BLaER1 (cell line): ENCODE data around the gene SPANXN2.

Source experiments
- H3K27ac ChIP-seq: shearing (Covaris generic); formaldehyde crosslinking; 2 replicates; pipeline ENCODE4 v1.8.1; 2022
- H3K27me3 ChIP-seq: shearing (Covaris generic); formaldehyde crosslinking; 2 replicates; pipeline ENCODE4 v1.8.1; 2022
- H3K36me3 ChIP-seq: shearing (Covaris generic); formaldehyde crosslinking; 2 replicates; pipeline ENCODE4 v1.8.1; 2022
- H3K4me1 ChIP-seq: shearing (Covaris generic); formaldehyde crosslinking; 2 replicates; pipeline ENCODE4 v1.8.1; 2022
- H3K4me2 ChIP-seq: shearing (Covaris generic); formaldehyde crosslinking; 2 replicates; pipeline ENCODE4 v1.8.1; 2022
- H3K4me3 ChIP-seq: shearing (Covaris generic); formaldehyde crosslinking; 2 replicates; pipeline ENCODE4 v1.8.1; 2022
- H3K9ac ChIP-seq: shearing (Covaris generic); formaldehyde crosslinking; 2 replicates; pipeline ENCODE4 v1.8.1; 2022
- H3K9me3 ChIP-seq: shearing (Covaris generic); formaldehyde crosslinking; 2 replicates; pipeline ENCODE4 v1.8.1; 2022
- H4K20me1 ChIP-seq: shearing (Covaris generic); formaldehyde crosslinking; 2 replicates; pipeline ENCODE4 v1.8.1; 2022
- Cebpa-rat ChIP-seq: shearing (Covaris generic); IDR thresholded peaks from 2 replicates; pipeline ENCODE4 v1.8.1; 2022

The SPANXN2 gene

GRCh38 chrX:143674926-143675325 lies 45.6 kb downstream of the SPANXN2 start:
- no peak overlapping the region for H3K4me3 ChIP-seq
- H3K9ac ChIP-seq: no peak overlapping the region
- TF ChIP-seq Cebpa-rat: no peak
- H3K27me3 ChIP-seq: peaks cover 64% of the 10 kb centered on the region
- H3K9me3 ChIP-seq: peaks cover 4% of the 10 kb centered on the region; the same call in 1 of the 2 replicates
- H4K20me1 ChIP-seq: no peaks in the 10 kb centered on the region
- no peaks in the 10 kb centered on the region for H3K36me3 ChIP-seq
- no peak overlapping the region for H3K27ac ChIP-seq
- no peaks in the 10 kb centered on the region for H3K4me1 ChIP-seq
- H3K4me2 ChIP-seq: no peak overlapping the region

GRCh38 chrX:143669395-143669794 lies 51.2 kb downstream of the SPANXN2 start:
- Histone ChIP-seq H3K4me1 (no peaks in the 10 kb centered on the region), H3K4me3 (no peak overlapping the region), H3K9me3 (peaks cover 4% of the 10 kb centered on the region; the same call in 1 of the 2 replicates), H4K20me1 (0 out of 2 replicates have a peak, but pooled peaks cover 5% of the 10 kb centered on the region), H3K9ac (no peak overlapping the region), H3K4me2 (no peak overlapping the region), H3K36me3 (no peaks in the 10 kb centered on the region), H3K27me3 (peaks cover 76% of the 10 kb centered on the region), H3K27ac (no peak overlapping the region)
- no peak for TF ChIP-seq Cebpa-rat

- H3K27ac ChIP-seq: no peak overlapping the region
- no peak overlapping the region for H3K4me2 ChIP-seq
- peaks cover 56% of the 10 kb centered on the region for H3K27me3 ChIP-seq
- no peaks in the 10 kb centered on the region for H3K36me3 ChIP-seq
- H4K20me1 ChIP-seq: no peaks in the 10 kb centered on the region
- H3K9ac ChIP-seq: no peak overlapping the region
- no peak for TF ChIP-seq Cebpa-rat
- no peaks in the 10 kb centered on the region for H3K9me3 ChIP-seq
- no peak overlapping the region for H3K4me3 ChIP-seq
- H3K4me1 ChIP-seq: no peaks in the 10 kb centered on the region
These were observed 56.2 kb downstream of the SPANXN2 start for GRCh38 chrX:143664302-143664701.

GRCh38 chrX:143663755-143664154 lies 56.8 kb downstream of the SPANXN2 start:
- no peak overlapping the region for H3K4me3 ChIP-seq
- no peak overlapping the region for H3K4me2 ChIP-seq
- no peaks in the 10 kb centered on the region for H4K20me1 ChIP-seq
- peaks cover 50% of the 10 kb centered on the region for H3K27me3 ChIP-seq
- no peak overlapping the region for H3K27ac ChIP-seq
- H3K36me3 ChIP-seq: no peaks in the 10 kb centered on the region
- H3K9me3 ChIP-seq: no peaks in the 10 kb centered on the region
- TF ChIP-seq Cebpa-rat: no peak
- H3K9ac ChIP-seq: no peak overlapping the region
- no peaks in the 10 kb centered on the region for H3K4me1 ChIP-seq
